Smooth muscle cell (in vitro differentiated cells): ENCODE results near the gene MVD. TPM values are rescaled to one million over a fixed set of nuclear protein-coding genes. Genes with fewer than 3 reads are reported as not detected.

ENCODE experiments used
- DNase-seq: peaks from one replicate; lab custom pipeline; 2025; ENCODE audit not compliant: unreplicated experiment; lab: John Stamatoyannopoulos, UW
- H2AFZ ChIP-seq: fragments of 200-600 bp; sonication (generic); 2 replicates; pipeline ENCODE4 v1.6.0; 2016; ENCODE audit warnings: antibody characterized with exemption, low read depth, mild to moderate bottlenecking
- H3F3A ChIP-seq: fragments of 200-600 bp; sonication (generic); 2 replicates; pipeline ENCODE4 v1.6.0; 2017; ENCODE audit warnings: antibody characterized with exemption, low read depth
- H3K27ac ChIP-seq: fragments of 200-600 bp; sonication (generic); 2 replicates; pipeline ENCODE4 v1.5.1; 2016; ENCODE audit warnings: low read depth, mild to moderate bottlenecking
- H3K27me3 ChIP-seq: fragments of 200-600 bp; sonication (generic); 2 replicates; pipeline ENCODE4 v1.6.1; 2016; ENCODE audit warnings: low read depth, mild to moderate bottlenecking
- H3K36me3 ChIP-seq: fragments of 200-600 bp; sonication (generic); 2 replicates; pipeline ENCODE4 v1.5.1; 2016; ENCODE audit warnings: low read depth
- H3K4me1 ChIP-seq: fragments of 200-600 bp; sonication (generic); 2 replicates; pipeline ENCODE4 v1.5.1; 2016; ENCODE audit warnings: low read depth
- H3K4me2 ChIP-seq: fragments of 200-600 bp; sonication (generic); 2 replicates; pipeline ENCODE4 v1.6.0; 2016; ENCODE audit warnings: mild to moderate bottlenecking
- H3K4me3 ChIP-seq: fragments of 200-600 bp; sonication (generic); 2 replicates; pipeline ENCODE4 v1.5.1; 2016; ENCODE audit warnings: mild to moderate bottlenecking
- H3K79me2 ChIP-seq: fragments of 200-600 bp; sonication (generic); 2 replicates; pipeline ENCODE4 v1.6.0; 2016; ENCODE audit warnings: low read depth, mild to moderate bottlenecking
- H3K9ac ChIP-seq: fragments of 200-600 bp; sonication (generic); 2 replicates; pipeline ENCODE4 v1.6.0; 2016; ENCODE audit warnings: low read depth
- H3K9me3 ChIP-seq: fragments of 200-600 bp; sonication (generic); replicated peaks from 2 replicates; pipeline ENCODE4 v1.5.1; 2016; ENCODE audit warnings: low read depth
- H4K20me1 ChIP-seq: fragments of 200-600 bp; sonication (generic); 2 replicates; pipeline ENCODE4 v1.6.0; 2016; ENCODE audit warnings: low read depth
- CTCF ChIP-seq: fragments of 200-600 bp; sonication (generic); IDR thresholded peaks from 2 replicates; pipeline ENCODE4 v1.5.1; 2017; ENCODE audit warnings: borderline replicate concordance, mild to moderate bottlenecking, antibody characterized with exemption; ENCODE audit not compliant: insufficient read depth, poor library complexity, severe bottlenecking
- WGBS: methylation state at CpG from one replicate; pipeline ENCODE4 v1.1.7; 2016; ENCODE audit warnings: low lambda C conversion rate; 5-methylcytosine and 5-hydroxymethylcytosine counted together
- polyA plus RNA-seq: library from polyadenylated mRNA; unstranded; fragments of >200 nt; fragmentation: Nextera tagmentation; extraction: Ambion mirVana; gene quantifications from 2 replicates; pipeline ENCODE4 v1.2.1, GENCODE V29; 2016
- total RNA-seq: library from RNA; depleted of rRNA; stranded (reverse); fragments of >200 nt; gene quantifications from 2 replicates; pipeline ENCODE4 v1.2.3, GENCODE V29; 2014

Gene MVD
- total and polyA plus RNA-seq, 2 experiments from 2014 or later, result 46.1 to 113 TPM

- Histone ChIP-seq H3K27ac (no peak overlapping the region), H3K79me2 (no peaks in the 10 kb centered on the region), H3K9ac (no peak overlapping the region), H2AFZ (no peak overlapping the region), H3F3A (no peaks in the 10 kb centered on the region), H3K27me3 (no peaks in the 10 kb centered on the region), H3K4me1 (no peaks in the 10 kb centered on the region), H4K20me1 (peaks cover 6% of the 10 kb centered on the region), H3K9me3 (no peaks in the 10 kb centered on the region), H3K4me3 (no peak overlapping the region), H3K36me3 (no peaks in the 10 kb centered on the region), H3K4me2 (no peak overlapping the region)
- 98% methylated on average over 27 of the region's 27 CpGs for WGBS
- TF ChIP-seq CTCF, result no peak
- DNase-seq, result no peak
Measured at GRCh38 chr16:88627531-88628411, 35.1 kb downstream of the MVD start.

- H3F3A ChIP-seq, result no peaks in the 10 kb centered on the region
- WGBS, result 96% methylated on average over 9 of the region's 9 CpGs
- no peaks in the 10 kb centered on the region for H3K27me3 ChIP-seq
- H3K9ac ChIP-seq, result no peak overlapping the region
- no peaks in the 10 kb centered on the region for H3K9me3 ChIP-seq
- H3K79me2 ChIP-seq, result no peaks in the 10 kb centered on the region
- peaks cover 18% of the 10 kb centered on the region for H4K20me1 ChIP-seq
- no peaks in the 10 kb centered on the region for H3K4me1 ChIP-seq
- H2AFZ ChIP-seq, result no peak overlapping the region
- no peak overlapping the region for H3K27ac ChIP-seq
- no peaks in the 10 kb centered on the region for H3K36me3 ChIP-seq
- no peak overlapping the region for H3K4me3 ChIP-seq
- no peak for DNase-seq
- no peak overlapping the region for H3K4me2 ChIP-seq
- no peak for TF ChIP-seq CTCF
Measured at GRCh38 chr16:88626646-88627045, 36.2 kb downstream of the MVD start.

GRCh38 chr16:88624977-88625576 is 37.8 kb downstream of the MVD start:
- Histone ChIP-seq H3K27me3 (no peaks in the 10 kb centered on the region), H3K4me3 (no peak overlapping the region), H3K9ac (no peak overlapping the region), H3K4me2 (no peak overlapping the region), H4K20me1 (peaks cover 33% of the 10 kb centered on the region), H3K79me2 (peaks cover 3% of the 10 kb centered on the region), H3K4me1 (no peaks in the 10 kb centered on the region), H3F3A (no peaks in the 10 kb centered on the region), H3K27ac (no peak overlapping the region), H3K36me3 (no peaks in the 10 kb centered on the region), H3K9me3 (no peaks in the 10 kb centered on the region), H2AFZ (no peak overlapping the region)
- no peak for DNase-seq
- no peak for TF ChIP-seq CTCF
- 99% methylated on average over 17 of the region's 17 CpGs for WGBS
